Vagina (tissue), 2 donors: ENCODE measurements around the gene TNIP2.

ENCODE experiments used
- CTCF ChIP-seq, 3 experiments: fragments of 450-650 bp in 2 of 3; fragments of 200-600 bp in 1 of 3; sonication (generic) in 1 of 3; IDR thresholded peaks; one replicate each; pipeline ENCODE4 v1.5.1; 2017 to 2019; ENCODE audit warnings: antibody characterized with exemption in 3 of 3, mild to moderate bottlenecking in 2 of 3, moderate library complexity in 2 of 3
- POLR2AphosphoS5 ChIP-seq, 2 donors: sonication (generic); formaldehyde crosslinking; IDR thresholded peaks; one replicate each; pipeline ENCODE4 v1.9.0; 2017; ENCODE audit warnings: antibody characterized with exemption in 2 of 2, mild to moderate bottlenecking in 2 of 2, low read depth in 1 of 2; ENCODE audit not compliant: insufficient read depth in 1 of 2

GRCh38 chr4:2771264-2771663, 15.1 kb upstream of the TNIP2 start:
- TF ChIP-seq CTCF (IDR thresholded peaks at IDR 0.05) (no peak), POLR2AphosphoS5 (IDR thresholded peaks at IDR 0.05; ENCODE audit: insufficient read depth in 1 of 2, low read depth in 1 of 2) (no peak)
